Measurements from ENCODE around the gene KLK13.

- TF ChIP-seq CTCF (IDR thresholded peaks at IDR 0.05) = no peak
- TF ChIP-seq POLR2A (IDR thresholded peaks at IDR 0.05) = no peak
- no peak for TF ChIP-seq POLR2AphosphoS5 (IDR thresholded peaks at IDR 0.05)
Measured at GRCh38 chr19:51065221-51065960, 499 bp upstream of the KLK13 start.

Data from sigmoid colon (tissue), 4 donors.